ENCODE measurements around the gene DBX1. TPM values are rescaled to one million over a fixed set of nuclear protein-coding genes. Genes with fewer than 3 reads are reported as not detected.

The DBX1 gene
- polyA plus RNA-seq, 2 of the 4 experiments (the other 2 are of a cell fraction), result not detected

DNA sequence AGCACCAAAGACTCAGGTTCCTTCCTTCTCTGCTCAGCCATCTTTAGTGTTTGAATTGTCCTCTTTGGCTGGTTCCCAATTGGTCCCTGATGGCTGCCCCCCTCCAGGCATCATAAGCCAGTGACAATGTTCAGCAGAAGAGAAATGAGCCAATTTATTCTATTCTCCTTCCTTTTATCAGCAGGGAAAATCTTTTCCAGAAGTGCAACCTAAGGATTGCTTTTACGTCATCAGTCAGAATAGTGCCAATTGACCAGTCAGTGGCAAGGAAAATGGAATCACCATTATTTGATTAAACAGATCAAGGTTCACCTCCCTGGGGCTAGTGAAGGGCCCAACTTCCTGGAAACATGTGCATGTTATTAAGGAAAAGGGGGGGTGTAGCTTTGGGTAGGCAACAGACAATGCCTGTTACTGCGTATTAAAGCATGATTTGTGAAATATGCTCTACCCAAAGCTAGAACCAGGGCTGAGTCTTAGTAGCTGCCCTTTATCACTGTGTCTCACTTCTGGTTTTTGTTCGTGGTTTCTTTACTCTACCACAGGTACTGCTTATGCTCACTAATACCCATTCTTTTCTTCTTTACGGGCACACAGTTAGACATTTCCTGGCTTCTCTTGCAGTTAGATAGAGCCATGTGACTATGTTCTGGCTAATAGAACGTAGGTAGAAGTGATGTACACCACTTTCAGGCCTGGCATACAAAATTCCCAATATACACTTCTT lies 12.6 kb upstream of the DBX1 start (continued):
- TF ChIP-seq, protein P1, sequence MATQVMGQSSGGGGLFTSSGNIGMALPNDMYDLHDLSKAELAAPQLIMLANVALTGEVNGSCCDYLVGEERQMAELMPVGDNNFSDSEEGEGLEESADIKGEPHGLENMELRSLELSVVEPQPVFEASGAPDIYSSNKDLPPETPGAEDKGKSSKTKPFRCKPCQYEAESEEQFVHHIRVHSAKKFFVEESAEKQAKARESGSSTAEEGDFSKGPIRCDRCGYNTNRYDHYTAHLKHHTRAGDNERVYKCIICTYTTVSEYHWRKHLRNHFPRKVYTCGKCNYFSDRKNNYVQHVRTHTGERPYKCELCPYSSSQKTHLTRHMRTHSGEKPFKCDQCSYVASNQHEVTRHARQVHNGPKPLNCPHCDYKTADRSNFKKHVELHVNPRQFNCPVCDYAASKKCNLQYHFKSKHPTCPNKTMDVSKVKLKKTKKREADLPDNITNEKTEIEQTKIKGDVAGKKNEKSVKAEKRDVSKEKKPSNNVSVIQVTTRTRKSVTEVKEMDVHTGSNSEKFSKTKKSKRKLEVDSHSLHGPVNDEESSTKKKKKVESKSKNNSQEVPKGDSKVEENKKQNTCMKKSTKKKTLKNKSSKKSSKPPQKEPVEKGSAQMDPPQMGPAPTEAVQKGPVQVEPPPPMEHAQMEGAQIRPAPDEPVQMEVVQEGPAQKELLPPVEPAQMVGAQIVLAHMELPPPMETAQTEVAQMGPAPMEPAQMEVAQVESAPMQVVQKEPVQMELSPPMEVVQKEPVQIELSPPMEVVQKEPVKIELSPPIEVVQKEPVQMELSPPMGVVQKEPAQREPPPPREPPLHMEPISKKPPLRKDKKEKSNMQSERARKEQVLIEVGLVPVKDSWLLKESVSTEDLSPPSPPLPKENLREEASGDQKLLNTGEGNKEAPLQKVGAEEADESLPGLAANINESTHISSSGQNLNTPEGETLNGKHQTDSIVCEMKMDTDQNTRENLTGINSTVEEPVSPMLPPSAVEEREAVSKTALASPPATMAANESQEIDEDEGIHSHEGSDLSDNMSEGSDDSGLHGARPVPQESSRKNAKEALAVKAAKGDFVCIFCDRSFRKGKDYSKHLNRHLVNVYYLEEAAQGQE (IDR thresholded peaks at IDR 0.05), result no peak
- no peak for TF ChIP-seq EHF (CRISPR knock-in tag; IDR thresholded peaks at IDR 0.05)
- no peak for TF ChIP-seq FOSB (CRISPR knock-in tag; IDR thresholded peaks at IDR 0.05)

- ATAC-seq (peak in 1 of 2 experiments; percentile 27; a peak in 2 of 6 replicates), DNase-seq (ENCODE audit: low read depth in 1 of 2, low spot score in 1 of 2) (no peak), FAIRE-seq (no peak)
- Histone ChIP-seq H3K4me3 (peak overlapping the region; percentile 42; the same call in 2 of the 3 replicates), H3K27ac (no peak overlapping the region), H3K9me3 (peaks cover 2% of the 10 kb centered on the region; the same call in 1 of the 3 replicates), H3K4me1 (peaks cover 8% of the 10 kb centered on the region; the same call in 1 of the 3 replicates), H3K4me2 (peak overlapping the region; percentile 98)
- 61% methylated on average over 17 of the region's 26 CpGs for WGBS (ENCODE audit: missing lambda C conversion rate)
- CTCF ChIA-PET, result interaction anchor here (0.6 to 1.2 kb wide), 3 partner anchors 10 to 602 kb away, joined by 3 read pairs; no protein-coding TSS in a partner anchor
- POLR2A ChIA-PET, result no interaction called here
- no peak for TF ChIP-seq TFCP2L1 (CRISPR knock-in tag; IDR thresholded peaks at IDR 0.05)
- TF ChIP-seq POLR2AphosphoS2 (conservative IDR thresholded peaks at IDR 0.05; ENCODE audit: low read length), result no peak
- no peak for TF ChIP-seq EP300 (IDR thresholded peaks at IDR 0.05)
- TF ChIP-seq NPAS2 (CRISPR knock-in tag; IDR thresholded peaks at IDR 0.05; ENCODE audit: borderline replicate concordance), result no peak
- no peak for TF ChIP-seq MYC (IDR thresholded peaks at IDR 0.05; ENCODE audit: borderline replicate concordance, low read length)
- no peak for TF ChIP-seq ZSCAN20 (CRISPR knock-in tag; IDR thresholded peaks at IDR 0.05)
- TF ChIP-seq ZFP36 (IDR thresholded peaks at IDR 0.05; ENCODE audit: borderline replicate concordance, partially characterized antibody), result no peak
These were observed 3.7 kb upstream of the DBX1 start for GRCh38 chr11:20163783-20164481.

DNA sequence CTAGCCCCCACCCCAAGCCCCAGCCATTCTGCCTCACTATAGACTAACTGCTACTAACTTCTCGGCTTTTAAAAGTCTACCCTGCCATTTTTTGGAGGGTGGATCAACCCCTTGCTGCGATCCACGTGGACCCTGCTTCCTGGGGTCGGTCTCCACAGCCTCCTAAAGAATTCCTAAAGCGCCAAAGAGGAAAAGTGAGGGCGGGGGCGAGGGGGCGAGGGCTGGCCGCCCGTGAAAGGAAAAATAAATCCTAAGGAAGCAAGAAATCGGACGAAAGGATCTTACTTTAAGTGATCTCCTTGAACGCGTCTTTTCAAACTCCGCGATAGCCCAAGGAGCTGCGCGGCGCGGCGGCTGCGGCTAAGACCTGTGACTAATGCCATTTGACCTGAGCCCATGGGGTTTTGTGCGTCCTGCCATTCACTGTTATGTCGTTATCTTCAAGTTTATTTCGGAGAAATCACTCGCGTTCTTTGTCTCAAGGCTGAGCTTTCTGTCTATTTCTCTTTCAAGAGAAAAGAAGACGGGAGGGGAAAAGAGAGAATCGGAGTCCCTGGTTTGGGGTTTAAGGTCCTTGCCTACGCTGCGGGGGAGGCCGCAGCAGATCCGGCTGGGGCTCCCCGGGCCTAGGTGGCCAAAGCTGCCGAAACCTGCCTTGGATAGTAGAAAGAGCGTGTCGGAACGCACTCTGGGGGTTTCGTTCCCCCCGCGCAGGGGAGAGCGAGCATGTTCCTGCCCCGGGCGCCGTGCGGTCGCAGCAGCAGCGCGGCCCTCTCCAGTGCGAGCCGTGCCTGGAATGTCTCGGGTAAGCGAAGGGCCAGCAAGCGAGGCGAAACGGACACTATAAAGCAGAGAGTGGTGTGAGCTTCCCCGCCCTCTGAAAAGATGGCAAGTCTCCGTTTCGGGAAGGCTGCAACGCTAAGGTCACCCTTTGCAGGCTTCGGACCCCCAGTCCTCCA lies 2.8 kb upstream of the DBX1 start:
- H3K9me3 ChIP-seq, result no peaks in the 10 kb centered on the region
- ChIA-PET CTCF (interaction anchor here (0.8 to 1.2 kb wide), 2 partner anchors 9 to 31 kb away, joined by 3 read pairs; no protein-coding TSS in a partner anchor), POLR2A (no interaction called here)
- H3K4me3 ChIP-seq, result peak overlapping the region; percentile 42
- peak; percentile 65 to 76; a peak in 4 of 6 replicates for ATAC-seq
- DNase-seq (ENCODE audit: low read depth in 1 of 2, low spot score in 1 of 2), result peak in 1 of 2 experiments; percentile 24
- H3K4me1 ChIP-seq, result peaks cover 8% of the 10 kb centered on the region; the same call in 1 of the 3 replicates
- peak; percentile 79; the same call in 1 of the 2 replicates for TF ChIP-seq RNF2 (IDR thresholded peaks at IDR 0.05; ENCODE audit: borderline replicate concordance, low read depth)
- TF ChIP-seq CBX8 (IDR thresholded peaks at IDR 0.05), result 0 out of 2 replicates have a peak, but pooled peaks have one; percentile 14
- TF ChIP-seq FOSB (CRISPR knock-in tag; IDR thresholded peaks at IDR 0.05), result no peak
- peak; percentile 30 for TF ChIP-seq CHD2 (IDR thresholded peaks at IDR 0.05; ENCODE audit: low read length, partially characterized antibody)
- TF ChIP-seq BHLHE40 (IDR thresholded peaks at IDR 0.05; ENCODE audit: low read depth, low read length), result no peak
- 8% methylated on average over 59 of the region's 61 CpGs for WGBS (ENCODE audit: missing lambda C conversion rate)
- peak overlapping the region; percentile 98 for H3K4me2 ChIP-seq
- no peak for FAIRE-seq
- H3K27ac ChIP-seq, result no peak overlapping the region
